Panc1 (cell line): ENCODE results near the gene CLASRP. TPM values are rescaled to one million over a fixed set of nuclear protein-coding genes. Genes with fewer than 3 reads are reported as not detected.

Experiments
- ATAC-seq: fragments of 200-7000 bp; cut with Tn5 transposase; 2 replicates; pipeline ENCODE4 v1.9.1; 2020; ENCODE audit warnings: mild to moderate bottlenecking, moderate library complexity
- BruUV-seq: library from RNA; stranded (reverse); fragments of 400-500 nt; replicated peaks from 2 replicates; lab custom pipeline; 2021; lab: Mats Ljungman, UMichigan
- CTCF ChIA-PET: fragments of 300-600 bp; sonication (Branson Sonifier 250); formaldehyde crosslinking; loops from one replicate; lab custom pipeline; 2022; ENCODE audit warnings: antibody characterized with exemption; lab: Charles Lee
- POLR2A ChIA-PET: fragments of 300-600 bp; sonication (Branson Sonifier 250); formaldehyde crosslinking; loops from one replicate; lab custom pipeline; 2022; ENCODE audit warnings: antibody characterized with exemption; lab: Charles Lee
- DNase-seq: peaks from one replicate; pipeline ENCODE4 v3.0.0-alpha.2; 2010; ENCODE audit warnings: low read depth, low spot score
- H3K27ac ChIP-seq: 2 replicates; pipeline ENCODE4 v1.5.1; 2011; ENCODE audit warnings: mild to moderate bottlenecking, low read length, inconsistent platforms
- H3K27me3 ChIP-seq: fragments of 200-500 bp; sonication (Bioruptor generic); 2 replicates; pipeline ENCODE4 v1.6.0; 2014; ENCODE audit warnings: low read length, inconsistent platforms; ENCODE audit not compliant: control insufficient read depth, insufficient read depth
- H3K36me3 ChIP-seq: fragments of 200-500 bp; sonication (Bioruptor generic); 2 replicates; pipeline ENCODE4 v1.5.1; 2014; ENCODE audit warnings: inconsistent platforms, mild to moderate bottlenecking, low read length, moderate library complexity; ENCODE audit not compliant: control insufficient read depth, insufficient read depth
- H3K4me1 ChIP-seq: 2 replicates; pipeline ENCODE4 v1.5.1; 2011; ENCODE audit warnings: inconsistent platforms, mild to moderate bottlenecking, low read length, moderate library complexity; ENCODE audit not compliant: control insufficient read depth, insufficient read depth
- H3K4me3 ChIP-seq, 2 experiments: 2 replicates each; pipeline ENCODE4 v1.5.1; 2011 to 2012; ENCODE audit warnings: low read depth in 2 of 2, low read length in 2 of 2, mild to moderate bottlenecking in 2 of 2, inconsistent platforms in 1 of 2, moderate library complexity in 1 of 2
- H3K9me3 ChIP-seq: fragments of 200-500 bp; sonication (Bioruptor generic); 2 replicates; pipeline ENCODE4 v1.5.1; 2014; ENCODE audit warnings: low read depth, mild to moderate bottlenecking, inconsistent platforms, low read length, moderate library complexity; ENCODE audit not compliant: control insufficient read depth, insufficient read depth
- POLR2AphosphoS5 ChIP-seq: IDR thresholded peaks from 2 replicates; pipeline ENCODE4 v1.6.1; 2012; ENCODE audit warnings: mild to moderate bottlenecking, low read depth, low read length, moderate library complexity
- SIN3A ChIP-seq: IDR thresholded peaks from 2 replicates; pipeline ENCODE4 v1.6.1; 2012; ENCODE audit warnings: low read depth, mild to moderate bottlenecking, low read length, moderate library complexity, borderline replicate concordance; ENCODE audit not compliant: insufficient read depth
- TCF7L2 ChIP-seq: IDR thresholded peaks from 2 replicates; pipeline ENCODE4 v1.6.1; 2011; ENCODE audit warnings: mild to moderate bottlenecking, low read depth, low read length, inconsistent platforms
- in situ Hi-C: cut with HindIII; loops from 2 replicates; pipeline ENCODE4 v1.10.0; 2016; ENCODE audit warnings: low sequenced_read_pairs, low pct_unique_long_range_greater_than_20kb
- intact Hi-C: fragments of 100-400 bp; cut with micrococcal nuclease; formaldehyde crosslinking; loops from one replicate; pipeline ENCODE4 v1.10.0; 2022; ENCODE audit not compliant: unreplicated experiment
- total RNA-seq: library from RNA; stranded (reverse); gene quantifications from one replicate; pipeline ENCODE4 v1.2.1, GENCODE V29; 2021; ENCODE audit not compliant: unreplicated experiment
- TF ChIP-seq, protein P1 (sequence below): fragments of 450-650 bp; IDR thresholded peaks from 2 replicates; pipeline ENCODE4 v1.5.1; 2017; ENCODE audit warnings: mild to moderate bottlenecking
- TF ChIP-seq, protein P2 (sequence below), 2 experiments: IDR thresholded peaks; 2 replicates each; pipeline ENCODE4 v1.6.1; 2011 to 2012; ENCODE audit warnings: low read depth in 2 of 2, control low read depth in 1 of 2, low read length in 1 of 2, mild to moderate bottlenecking in 1 of 2, moderate library complexity in 1 of 2; ENCODE audit not compliant: insufficient read depth in 1 of 2

Gene CLASRP
- total RNA-seq, 1 experiment from 2014 or later, result 72.4 TPM

DNA sequence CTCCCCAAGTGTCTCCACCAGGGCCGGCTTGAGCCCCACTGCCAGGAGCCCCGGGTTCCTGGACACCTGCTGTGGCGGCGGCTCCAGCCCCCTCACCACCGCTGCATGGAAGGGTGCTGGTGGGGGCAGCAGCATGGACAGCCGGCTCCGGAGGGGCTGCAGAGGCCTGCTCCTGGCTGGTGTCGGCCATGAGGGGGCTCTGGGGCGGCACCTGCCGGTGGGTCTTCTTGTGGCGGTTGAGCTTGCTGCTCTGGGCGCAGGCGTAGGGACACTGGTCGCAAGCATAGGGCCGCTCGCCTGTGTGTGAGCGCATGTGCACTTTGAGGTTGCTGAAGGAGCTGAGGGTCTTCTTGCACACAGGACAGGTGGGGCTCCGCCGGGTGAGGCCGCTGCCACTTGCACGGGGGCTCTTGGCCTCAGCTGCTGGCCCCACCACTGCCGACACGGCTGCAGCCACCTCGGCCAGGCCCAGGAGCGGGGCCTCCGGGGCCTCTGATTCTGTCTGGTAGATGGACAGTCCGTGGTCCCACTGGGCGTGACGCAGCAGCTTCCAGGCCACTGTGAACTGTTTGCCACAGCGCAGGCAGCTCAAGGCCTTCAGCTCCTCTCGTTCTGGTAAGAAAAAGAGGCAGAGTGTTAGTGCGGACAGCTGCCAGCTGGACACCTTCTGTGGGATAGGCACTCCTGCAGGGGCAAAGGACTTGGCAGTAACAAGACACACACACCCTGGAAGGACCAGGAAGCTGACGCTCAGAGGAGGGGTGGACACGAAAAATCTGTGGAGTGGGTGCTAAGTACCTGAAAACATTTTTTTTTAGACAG is 33.3 kb downstream of the CLASRP start:
- in situ Hi-C loops (no loop called here), intact Hi-C loops (no loop called here)
- no TSS peak for BruUV-seq
- Histone ChIP-seq H3K9me3 (no peaks in the 10 kb centered on the region), H3K27ac (no peak overlapping the region), H3K36me3 (no peaks in the 10 kb centered on the region; the same call in 1 of the 2 replicates), H3K4me1 (peaks cover 13% of the 10 kb centered on the region), H3K4me3 (no peak overlapping the region), H3K27me3 (no peaks in the 10 kb centered on the region)
- ATAC-seq (no peak), DNase-seq (no peak)
- TF ChIP-seq, protein P1, sequence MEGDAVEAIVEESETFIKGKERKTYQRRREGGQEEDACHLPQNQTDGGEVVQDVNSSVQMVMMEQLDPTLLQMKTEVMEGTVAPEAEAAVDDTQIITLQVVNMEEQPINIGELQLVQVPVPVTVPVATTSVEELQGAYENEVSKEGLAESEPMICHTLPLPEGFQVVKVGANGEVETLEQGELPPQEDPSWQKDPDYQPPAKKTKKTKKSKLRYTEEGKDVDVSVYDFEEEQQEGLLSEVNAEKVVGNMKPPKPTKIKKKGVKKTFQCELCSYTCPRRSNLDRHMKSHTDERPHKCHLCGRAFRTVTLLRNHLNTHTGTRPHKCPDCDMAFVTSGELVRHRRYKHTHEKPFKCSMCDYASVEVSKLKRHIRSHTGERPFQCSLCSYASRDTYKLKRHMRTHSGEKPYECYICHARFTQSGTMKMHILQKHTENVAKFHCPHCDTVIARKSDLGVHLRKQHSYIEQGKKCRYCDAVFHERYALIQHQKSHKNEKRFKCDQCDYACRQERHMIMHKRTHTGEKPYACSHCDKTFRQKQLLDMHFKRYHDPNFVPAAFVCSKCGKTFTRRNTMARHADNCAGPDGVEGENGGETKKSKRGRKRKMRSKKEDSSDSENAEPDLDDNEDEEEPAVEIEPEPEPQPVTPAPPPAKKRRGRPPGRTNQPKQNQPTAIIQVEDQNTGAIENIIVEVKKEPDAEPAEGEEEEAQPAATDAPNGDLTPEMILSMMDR, result no peak
- TF ChIP-seq POLR2AphosphoS5 (no peak), SIN3A (no peak), TCF7L2 (no peak)
- TF ChIP-seq, protein P2, sequence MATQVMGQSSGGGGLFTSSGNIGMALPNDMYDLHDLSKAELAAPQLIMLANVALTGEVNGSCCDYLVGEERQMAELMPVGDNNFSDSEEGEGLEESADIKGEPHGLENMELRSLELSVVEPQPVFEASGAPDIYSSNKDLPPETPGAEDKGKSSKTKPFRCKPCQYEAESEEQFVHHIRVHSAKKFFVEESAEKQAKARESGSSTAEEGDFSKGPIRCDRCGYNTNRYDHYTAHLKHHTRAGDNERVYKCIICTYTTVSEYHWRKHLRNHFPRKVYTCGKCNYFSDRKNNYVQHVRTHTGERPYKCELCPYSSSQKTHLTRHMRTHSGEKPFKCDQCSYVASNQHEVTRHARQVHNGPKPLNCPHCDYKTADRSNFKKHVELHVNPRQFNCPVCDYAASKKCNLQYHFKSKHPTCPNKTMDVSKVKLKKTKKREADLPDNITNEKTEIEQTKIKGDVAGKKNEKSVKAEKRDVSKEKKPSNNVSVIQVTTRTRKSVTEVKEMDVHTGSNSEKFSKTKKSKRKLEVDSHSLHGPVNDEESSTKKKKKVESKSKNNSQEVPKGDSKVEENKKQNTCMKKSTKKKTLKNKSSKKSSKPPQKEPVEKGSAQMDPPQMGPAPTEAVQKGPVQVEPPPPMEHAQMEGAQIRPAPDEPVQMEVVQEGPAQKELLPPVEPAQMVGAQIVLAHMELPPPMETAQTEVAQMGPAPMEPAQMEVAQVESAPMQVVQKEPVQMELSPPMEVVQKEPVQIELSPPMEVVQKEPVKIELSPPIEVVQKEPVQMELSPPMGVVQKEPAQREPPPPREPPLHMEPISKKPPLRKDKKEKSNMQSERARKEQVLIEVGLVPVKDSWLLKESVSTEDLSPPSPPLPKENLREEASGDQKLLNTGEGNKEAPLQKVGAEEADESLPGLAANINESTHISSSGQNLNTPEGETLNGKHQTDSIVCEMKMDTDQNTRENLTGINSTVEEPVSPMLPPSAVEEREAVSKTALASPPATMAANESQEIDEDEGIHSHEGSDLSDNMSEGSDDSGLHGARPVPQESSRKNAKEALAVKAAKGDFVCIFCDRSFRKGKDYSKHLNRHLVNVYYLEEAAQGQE (IDR thresholded peaks at IDR 0.05; ENCODE audit: insufficient read depth in 1 of 2, low read depth in 2 of 2, low read length in 1 of 2), result no peak
- ChIA-PET CTCF (no interaction called here), POLR2A (no interaction called here)

DNA sequence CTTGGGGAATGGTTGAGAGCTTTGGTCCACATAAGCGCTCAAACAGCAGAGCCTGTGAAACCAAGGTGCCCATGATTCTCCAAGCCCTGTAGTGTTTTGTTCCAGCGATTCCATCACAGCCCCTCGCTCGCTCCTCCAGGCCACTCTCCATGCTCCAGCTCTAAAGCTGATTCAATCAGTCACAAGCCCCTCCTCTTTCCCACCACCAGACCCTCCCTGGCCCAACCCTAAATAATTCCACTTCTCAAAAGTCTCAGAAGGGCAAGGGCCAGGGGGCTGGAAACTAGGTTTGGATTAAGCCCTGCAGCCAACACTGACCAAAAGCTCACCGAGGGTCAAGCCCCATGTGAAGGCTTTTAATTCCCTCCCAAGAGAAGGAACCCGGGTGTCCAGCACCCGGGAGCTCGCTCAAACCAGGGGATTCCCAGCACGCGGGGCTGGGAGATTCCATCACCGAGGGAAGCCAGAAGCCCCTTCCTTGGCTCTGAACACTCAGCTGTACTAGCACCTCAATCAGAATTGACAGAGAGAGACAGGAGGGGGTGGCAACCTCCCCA is 36.0 kb downstream of the CLASRP start:
- peak; percentile 5 for ATAC-seq
- CTCF ChIA-PET, result no interaction called here
- peak overlapping the region; percentile 79 for H3K27ac ChIP-seq

More for the DNA sequence above, 36.0 kb downstream of the CLASRP start:
- DNase-seq, result no peak
- Histone ChIP-seq H3K4me3 (peak overlapping the region; percentile 66 to 67), H3K4me1 (peaks cover 18% of the 10 kb centered on the region), H3K36me3 (peaks cover 4% of the 10 kb centered on the region; the same call in 1 of the 2 replicates), H3K9me3 (no peaks in the 10 kb centered on the region), H3K27me3 (no peaks in the 10 kb centered on the region)
- TF ChIP-seq, protein P1, result no peak
- TF ChIP-seq, protein P2 (IDR thresholded peaks at IDR 0.05; ENCODE audit: insufficient read depth in 1 of 2, low read depth in 2 of 2, low read length in 1 of 2), result no peak
- TF ChIP-seq TCF7L2 (no peak), SIN3A (no peak), POLR2AphosphoS5 (no peak)
- POLR2A ChIA-PET, result no interaction called here
- in situ Hi-C loops, result no loop called here
- intact Hi-C loops, result no loop called here
- BruUV-seq, result no TSS peak
